LHCN-M2 (cell line): ENCODE data around the gene WNT3. TPM values are rescaled to one million over a fixed set of nuclear protein-coding genes. Genes with fewer than 3 reads are reported as not detected.

ENCODE experiments used
- DNase-seq: peaks from one replicate; pipeline ENCODE4 v3.0.0-alpha.2; 2012; ENCODE audit warnings: low read depth
- total RNA-seq: library from RNA; depleted of rRNA; stranded (reverse); fragments of >200 nt; gene quantifications from 2 replicates; pipeline ENCODE4 v1.2.3, GENCODE V29; 2014; rRNA removed

WNT3 gene
- total RNA-seq, 1 experiment from 2014 or later, result 0.57 TPM

- peak; percentile 58 for DNase-seq
Measured at GRCh38 chr17:46733837-46734475, 84.5 kb downstream of the WNT3 start.

DNA sequence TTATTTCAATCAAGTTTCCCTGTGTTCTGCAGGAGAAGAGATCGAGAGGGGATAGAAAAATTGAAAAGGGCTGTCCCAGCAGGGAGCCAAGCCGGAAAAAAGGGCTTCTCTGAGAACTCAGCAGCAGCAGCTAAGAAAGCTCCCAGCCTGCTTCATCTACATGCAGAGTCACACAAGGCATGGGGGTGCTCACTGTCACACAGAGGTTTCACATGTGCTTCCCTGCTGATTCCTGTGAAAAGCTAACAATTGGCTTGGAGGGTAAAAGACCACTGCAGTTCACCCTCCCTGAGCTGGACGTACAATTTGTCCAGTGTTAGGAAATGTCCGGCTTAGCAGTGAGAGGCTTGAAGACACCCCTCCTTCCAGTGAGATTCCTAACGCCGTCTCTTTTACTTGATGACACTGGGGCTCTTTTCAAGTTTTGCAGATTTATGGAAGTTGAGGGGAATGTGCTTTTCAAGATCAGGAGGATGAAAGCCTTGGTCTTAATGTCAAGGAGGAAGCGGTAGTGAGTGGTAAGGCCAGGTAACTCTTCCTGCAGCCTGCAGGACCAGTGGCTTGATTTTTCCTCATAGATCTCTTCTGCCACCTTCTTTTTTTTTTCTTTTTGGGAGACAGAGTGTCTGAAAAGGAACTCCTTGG lies 85.6 kb downstream of the WNT3 start:
- DNase-seq, result no peak

- DNase-seq, result no peak
Measured at GRCh38 chr17:46732160-46732559, 86.3 kb downstream of the WNT3 start.

DNA sequence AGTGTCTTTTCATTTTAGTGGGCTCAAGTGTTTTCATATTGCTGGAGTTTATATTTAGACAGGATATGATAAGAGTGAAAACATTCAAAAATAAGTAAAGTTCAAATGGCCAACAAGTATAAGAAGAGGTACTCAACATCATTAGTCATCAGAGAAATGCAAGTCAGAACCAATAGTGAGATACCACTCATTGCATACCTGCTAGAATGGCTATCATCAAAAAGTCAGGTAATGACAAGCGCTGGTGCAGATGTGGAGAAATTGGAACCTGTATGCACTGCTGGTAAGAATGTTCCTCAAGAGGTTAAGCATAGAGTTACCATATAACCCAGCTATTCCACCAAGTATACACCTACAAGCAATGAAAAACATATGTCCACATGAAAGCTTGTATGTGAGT lies 87.8 kb downstream of the WNT3 start:
- DNase-seq, result no peak

DNA sequence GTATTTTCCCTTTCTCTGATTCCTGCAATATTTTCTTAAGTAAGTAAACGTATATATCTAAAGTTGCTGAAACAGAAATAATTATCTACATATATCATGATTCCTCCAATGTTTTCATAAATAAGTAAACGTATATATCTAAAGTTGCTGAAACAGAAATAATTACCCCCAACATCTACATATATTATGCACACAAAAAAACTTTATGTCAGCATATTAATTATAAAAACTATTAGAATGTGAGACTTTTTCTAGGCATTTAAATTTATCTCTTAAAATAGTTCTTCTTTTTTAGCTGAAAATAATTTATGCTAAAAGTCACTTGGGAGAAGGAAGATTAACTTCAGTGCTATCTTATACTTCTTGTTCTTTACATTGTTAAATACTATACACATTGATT lies 88.5 kb downstream of the WNT3 start:
- no peak for DNase-seq

DNA sequence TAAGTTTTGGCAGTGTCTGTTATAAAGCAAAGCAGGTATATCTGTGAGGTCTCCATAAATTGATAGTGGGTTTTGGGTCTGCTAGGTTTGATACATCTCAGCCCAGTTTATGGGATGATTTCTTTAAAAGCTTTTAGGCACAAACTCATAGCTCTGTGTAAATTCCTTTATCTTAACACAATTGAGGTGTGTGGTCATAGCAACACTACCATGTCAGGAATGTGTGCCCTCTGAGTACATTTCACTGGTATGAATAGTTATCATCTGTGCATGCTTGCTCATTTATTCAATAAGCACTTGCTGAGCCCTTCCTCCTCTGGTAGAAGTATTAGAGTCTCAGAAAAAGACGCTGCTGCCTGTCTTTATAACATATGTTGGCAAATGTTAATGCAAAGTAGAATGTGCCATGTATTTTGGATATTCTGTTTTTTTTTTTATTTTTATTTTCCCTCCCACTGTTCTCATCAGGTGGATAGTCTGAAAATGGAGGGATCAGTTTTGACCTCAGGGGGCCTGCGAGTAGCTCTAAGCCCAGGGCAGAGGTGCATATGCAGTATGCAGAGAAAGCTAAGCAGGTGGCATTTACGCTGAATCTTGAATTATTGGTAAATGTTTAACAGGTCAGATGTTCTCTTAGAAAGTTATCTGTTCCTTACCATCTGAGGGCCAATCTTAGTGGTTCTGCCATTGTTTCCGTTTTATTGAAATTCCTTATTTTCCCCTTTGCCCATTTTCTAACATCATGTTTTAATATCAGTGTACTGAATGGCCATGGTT lies 90.7 kb downstream of the WNT3 start:
- peak; percentile 67 for DNase-seq

GRCh38 chr17:46726206-46726605 lies 92.3 kb downstream of the WNT3 start:
- peak; percentile 13 for DNase-seq

GRCh38 chr17:46722662-46723285 lies 95.7 kb downstream of the WNT3 start:
- DNase-seq, result no peak

DNA sequence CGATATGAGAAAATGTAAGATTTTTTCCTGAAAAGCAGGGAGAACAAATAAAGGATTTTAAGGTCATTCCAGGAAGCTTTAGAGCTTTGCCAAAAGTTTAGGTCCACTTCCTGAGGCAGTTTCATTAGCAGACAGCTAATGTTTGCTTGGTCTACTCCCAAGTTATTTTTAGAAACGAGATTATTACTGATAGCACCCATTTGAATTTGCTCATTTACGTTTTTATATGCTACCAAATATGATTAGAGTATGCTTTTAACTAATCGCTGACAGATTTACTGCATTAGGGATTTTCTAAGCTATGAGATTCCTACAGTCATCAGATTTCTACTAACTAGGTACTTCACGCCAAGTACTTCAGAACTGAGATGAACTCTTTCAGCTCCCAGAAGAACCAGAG lies 98.1 kb downstream of the WNT3 start:
- DNase-seq, result no peak

DNA sequence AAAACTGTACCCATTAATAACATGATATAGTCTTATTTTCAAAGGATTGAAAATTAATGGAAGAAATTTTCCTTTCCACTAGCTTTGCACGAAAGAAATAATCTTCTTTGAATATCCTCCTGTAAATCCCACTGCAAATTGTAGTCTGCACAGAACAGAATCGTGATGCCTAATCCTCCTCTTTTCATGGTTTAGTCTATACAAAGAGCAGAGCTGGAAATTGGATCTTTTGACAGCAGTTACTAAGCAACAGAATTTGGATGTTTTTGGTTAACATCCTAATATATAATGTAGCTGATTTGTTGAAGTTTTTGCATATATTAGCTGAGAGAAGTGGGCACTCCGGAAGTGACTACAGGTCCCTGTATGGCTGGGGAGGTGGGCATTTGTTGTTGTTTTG lies 98.6 kb downstream of the WNT3 start:
- DNase-seq, result no peak

GRCh38 chr17:46717999-46718398 lies 100.5 kb downstream of the WNT3 start:
- DNase-seq, result no peak

Other genes with a start within 250 kb of the WNT3 start
- 4.4 and 5.8 TPM in 2 replicates for gene ARL17A, start 239.0 kb downstream of the WNT3 start, total RNA-seq
- gene NSF, start 228.0 kb downstream of the WNT3 start, total RNA-seq, result 52.6 and 57.5 TPM in 2 replicates
- not detected in 2 replicates for gene WNT9B, start 32.9 kb upstream of the WNT3 start, total RNA-seq
- 28.7 and 39.2 TPM in 2 replicates for gene GOSR2, start 104.5 kb upstream of the WNT3 start, total RNA-seq
- gene RPRML, start 160.6 kb upstream of the WNT3 start, total RNA-seq, result not detected in 2 replicates